Activated naive CD4-positive, alpha-beta T cell treated with anti-CD3 and anti-CD28 coated beads for 36 hours (primary cell): ENCODE results near the gene UPK1A. TPM values are rescaled to one million over a fixed set of nuclear protein-coding genes. Genes with fewer than 3 reads are reported as not detected.
A peak's percentile ranks its signal among the peaks of the same experiment; 100 is the strongest.

Experiments used
- CTCF ChIA-PET: fragments of 350-600 bp; sonication (Branson Sonifier 250); formaldehyde crosslinking; loops from one replicate; lab custom pipeline; 2021; ENCODE audit warnings: antibody characterized with exemption; lab: Charles Lee
- DNase-seq: peaks from one replicate; pipeline ENCODE4 v3.0.0-alpha.2; 2020
- H3K27ac Mint-ChIP-seq: one replicate; pipeline ENCODE4 v1.8.0; 2021; ENCODE audit warnings: mild to moderate bottlenecking, mixed read lengths
- H3K27me3 Mint-ChIP-seq: one replicate; pipeline ENCODE4 v1.8.0; 2021; ENCODE audit warnings: low read depth, mixed read lengths
- H3K36me3 Mint-ChIP-seq: one replicate; pipeline ENCODE4 v1.8.0; 2021; ENCODE audit warnings: low read depth, mixed read lengths
- H3K4me1 Mint-ChIP-seq: one replicate; pipeline ENCODE4 v1.8.0; 2021; ENCODE audit warnings: low read depth, mixed read lengths
- H3K4me3 Mint-ChIP-seq: one replicate; pipeline ENCODE4 v1.8.0; 2021; ENCODE audit warnings: mild to moderate bottlenecking, moderate library complexity, mixed read lengths
- H3K9me3 Mint-ChIP-seq: one replicate; pipeline ENCODE4 v1.8.0; 2021; ENCODE audit warnings: mixed read lengths
- intact Hi-C: fragments of 100-400 bp; cut with micrococcal nuclease; formaldehyde crosslinking; loops from one replicate; pipeline ENCODE4 v1.15.1; 2023
- total RNA-seq, 2 experiments: library from RNA; stranded (reverse); gene quantifications; one replicate each; pipeline ENCODE4 v1.2.3, GENCODE V29; 2021

The UPK1A gene
- total RNA-seq, 2 experiments from 2014 or later = 0.21 TPM; not detected in 1

GRCh38 chr19:35636651-35637050 lies 29.7 kb upstream of the UPK1A start:
- CTCF ChIA-PET = no interaction called here
- DNase-seq = no peak
- no peaks in the 10 kb centered on the region for H3K27me3 Mint-ChIP-seq
- no peak overlapping the region for H3K4me3 Mint-ChIP-seq
- intact Hi-C loops = no loop called here
- H3K27ac Mint-ChIP-seq = no peak overlapping the region
- peaks cover 27% of the 10 kb centered on the region for H3K36me3 Mint-ChIP-seq
- H3K4me1 Mint-ChIP-seq = peaks cover 9% of the 10 kb centered on the region
- H3K9me3 Mint-ChIP-seq = no peaks in the 10 kb centered on the region

- intact Hi-C loops = no loop called here
- Mint-ChIP-seq H3K27me3 (no peaks in the 10 kb centered on the region), H3K4me3 (no peak overlapping the region), H3K4me1 (peaks cover 14% of the 10 kb centered on the region), H3K27ac (no peak overlapping the region), H3K36me3 (peaks cover 23% of the 10 kb centered on the region), H3K9me3 (no peaks in the 10 kb centered on the region)
- CTCF ChIA-PET = no interaction called here
- no peak for DNase-seq
Observed at GRCh38 chr19:35637165-35637564, 29.2 kb upstream of the UPK1A start.

GRCh38 chr19:35639321-35639639 lies 27.0 kb upstream of the UPK1A start:
- intact Hi-C loops = no loop called here
- Mint-ChIP-seq H3K4me3 (no peak overlapping the region), H3K4me1 (peaks cover 20% of the 10 kb centered on the region), H3K27me3 (no peaks in the 10 kb centered on the region), H3K9me3 (no peaks in the 10 kb centered on the region), H3K36me3 (peaks cover 16% of the 10 kb centered on the region), H3K27ac (no peak overlapping the region)
- CTCF ChIA-PET = no interaction called here
- DNase-seq = no peak

- Mint-ChIP-seq H3K27me3 (no peaks in the 10 kb centered on the region), H3K4me1 (peaks cover 22% of the 10 kb centered on the region), H3K27ac (no peak overlapping the region), H3K36me3 (peaks cover 16% of the 10 kb centered on the region), H3K4me3 (no peak overlapping the region), H3K9me3 (no peaks in the 10 kb centered on the region)
- intact Hi-C loops = loop anchor here (5.0 kb wide), 2 partner anchors 93 to 137 kb away; partner anchors contain the start of genes ARHGAP33 and TMEM147
- DNase-seq = no peak
- CTCF ChIA-PET = no interaction called here
Observed at GRCh38 chr19:35639863-35640262, 26.5 kb upstream of the UPK1A start.

GRCh38 chr19:35641515-35642151 lies 24.7 kb upstream of the UPK1A start, which contains the start of gene ETV2:
Gene ETV2 (plus strand): TSS chr19:35641745. CDS start chr19:35642461, 716 bp downstream.
- Mint-ChIP-seq H3K27ac (no peak within 1 kb of the TSS), H3K9me3 (no peaks in the 10 kb centered on the region), H3K36me3 (peaks cover 9% of the 10 kb centered on the region), H3K4me1 (peaks cover 34% of the 10 kb centered on the region), H3K27me3 (no peaks in the 10 kb centered on the region), H3K4me3 (peak within 1 kb of the TSS; percentile 82)
- DNase-seq = peak; percentile 63
- intact Hi-C loops = loop anchor here (2.0 to 5.0 kb wide), 3 partner anchors 94 to 227 kb away; partner anchors contain the start of genes APLP1, ARHGAP33 and TMEM147
- CTCF ChIA-PET = no interaction called here

- Mint-ChIP-seq H3K27me3 (no peaks in the 10 kb centered on the region), H3K27ac (no peak overlapping the region), H3K36me3 (peaks cover 3% of the 10 kb centered on the region), H3K9me3 (no peaks in the 10 kb centered on the region), H3K4me1 (peaks cover 36% of the 10 kb centered on the region), H3K4me3 (peak overlapping the region; percentile 82)
- no peak for DNase-seq
- CTCF ChIA-PET = no interaction called here
- intact Hi-C loops = loop anchor here (2.0 to 5.0 kb wide), 3 partner anchors 95 to 226 kb away; partner anchors contain the start of genes APLP1, ARHGAP33 and TMEM147
Observed at GRCh38 chr19:35642312-35642711, 24.0 kb upstream of the UPK1A start.

GRCh38 chr19:35642798-35643254 lies 23.5 kb upstream of the UPK1A start:
- Mint-ChIP-seq H3K4me1 (peaks cover 36% of the 10 kb centered on the region), H3K27ac (no peak overlapping the region), H3K4me3 (peak overlapping the region; percentile 82), H3K9me3 (no peaks in the 10 kb centered on the region), H3K27me3 (no peaks in the 10 kb centered on the region), H3K36me3 (peaks cover 3% of the 10 kb centered on the region)
- intact Hi-C loops = loop anchor here (2.0 to 5.0 kb wide), 3 partner anchors 96 to 226 kb away; partner anchors contain the start of genes APLP1, ARHGAP33 and TMEM147
- CTCF ChIA-PET = interaction anchor here (0.7 kb wide), 1 partner anchor 30 kb away, joined by 4 read pairs; no protein-coding TSS in a partner anchor
- no peak for DNase-seq

GRCh38 chr19:35643255-35644205 lies 22.8 kb upstream of the UPK1A start:
- DNase-seq = peak; percentile 83
- CTCF ChIA-PET = interaction anchor here (0.7 kb wide), 1 partner anchor 30 kb away, joined by 4 read pairs; no protein-coding TSS in a partner anchor
- Mint-ChIP-seq H3K4me1 (peaks cover 36% of the 10 kb centered on the region), H3K36me3 (peaks cover 1% of the 10 kb centered on the region), H3K27me3 (no peaks in the 10 kb centered on the region), H3K4me3 (peak overlapping the region; percentile 82), H3K27ac (peak overlapping the region; percentile 79), H3K9me3 (no peaks in the 10 kb centered on the region)
- intact Hi-C loops = loop anchor here (1.0 to 5.0 kb wide), 7 partner anchors 15 to 225 kb away; partner anchors contain the start of genes APLP1, ARHGAP33, HAUS5 and TMEM147

- intact Hi-C loops = loop anchor here (1.0 to 5.0 kb wide), 6 partner anchors 16 to 133 kb away; partner anchors contain the start of genes ARHGAP33, HAUS5 and TMEM147
- Mint-ChIP-seq H3K27ac (peak overlapping the region; percentile 79), H3K4me1 (peaks cover 40% of the 10 kb centered on the region), H3K36me3 (peaks cover 3% of the 10 kb centered on the region), H3K4me3 (peak overlapping the region; percentile 82), H3K9me3 (no peaks in the 10 kb centered on the region), H3K27me3 (no peaks in the 10 kb centered on the region)
- peak; percentile 97 for DNase-seq
- CTCF ChIA-PET = interaction anchor here (0.9 kb wide), 1 partner anchor 97 kb away, joined by 4 read pairs; no protein-coding TSS in a partner anchor
Observed at GRCh38 chr19:35644206-35644986, 21.9 kb upstream of the UPK1A start.

- H3K4me1 Mint-ChIP-seq = peaks cover 45% of the 10 kb centered on the region
- peaks cover 3% of the 10 kb centered on the region for H3K36me3 Mint-ChIP-seq
- peak; percentile 90 for DNase-seq
- intact Hi-C loops = loop anchor here (1.0 to 5.0 kb wide), 6 partner anchors 17 to 132 kb away; partner anchors contain the start of genes ARHGAP33, HAUS5 and TMEM147
- CTCF ChIA-PET = interaction anchor here (0.5 to 0.9 kb wide), 3 partner anchors 49 to 97 kb away, joined by 3 to 4 read pairs (median 3); no protein-coding TSS in a partner anchor
- H3K9me3 Mint-ChIP-seq = no peaks in the 10 kb centered on the region
- no peaks in the 10 kb centered on the region for H3K27me3 Mint-ChIP-seq
- peak overlapping the region; percentile 79 for H3K27ac Mint-ChIP-seq
- peak overlapping the region; percentile 82 for H3K4me3 Mint-ChIP-seq
Observed at GRCh38 chr19:35644987-35645679, 21.2 kb upstream of the UPK1A start.
